Astrocyte (in vitro differentiated cells and primary cell): ENCODE measurements around the gene MTX1. TPM values are rescaled to one million over a fixed set of nuclear protein-coding genes. Genes with fewer than 3 reads are reported as not detected.
A peak's percentile ranks its signal among the peaks of the same experiment; 100 is the strongest.

Experiments
- DNase-seq: peaks from one replicate; pipeline ENCODE4 v3.0.0-alpha.2; 2010; ENCODE audit warnings: low read depth
- FAIRE-seq: peaks from 2 replicates; lab custom pipeline; 2011; peaks lifted over from hg19 to GRCh38; lab: Jason Lieb, UNC
- H2AFZ ChIP-seq: 2 replicates; pipeline ENCODE4 v1.6.0; 2012; ENCODE audit warnings: low read depth, low read length, inconsistent platforms
- H3K27ac ChIP-seq: 2 replicates; pipeline ENCODE4 v1.5.1; 2011; ENCODE audit warnings: low read depth, low read length, inconsistent platforms
- H3K27me3 ChIP-seq: 2 replicates; pipeline ENCODE4 v1.6.0; 2011; ENCODE audit warnings: low read length, inconsistent platforms; ENCODE audit not compliant: insufficient read depth
- H3K36me3 ChIP-seq: 2 replicates; pipeline ENCODE4 v1.5.1; 2011; ENCODE audit warnings: low read length, inconsistent platforms; ENCODE audit not compliant: insufficient read depth
- H3K4me1 ChIP-seq: 2 replicates; pipeline ENCODE4 v1.5.1; 2011; ENCODE audit warnings: low read length, inconsistent platforms; ENCODE audit not compliant: insufficient read depth
- H3K4me2 ChIP-seq: 2 replicates; pipeline ENCODE4 v1.6.0; 2012; ENCODE audit warnings: low read length, inconsistent platforms
- H3K4me3 ChIP-seq: 2 replicates; pipeline ENCODE4 v1.5.1; 2011; ENCODE audit warnings: low read depth, mild to moderate bottlenecking, low read length, inconsistent platforms; ENCODE audit not compliant: insufficient read depth
- H3K79me2 ChIP-seq: 2 replicates; pipeline ENCODE4 v1.6.0; 2012; ENCODE audit warnings: mild to moderate bottlenecking, low read length, inconsistent platforms; ENCODE audit not compliant: insufficient read depth
- H3K9ac ChIP-seq: 2 replicates; pipeline ENCODE4 v1.6.0; 2012; ENCODE audit warnings: mild to moderate bottlenecking, low read length, inconsistent platforms
- H3K9me3 ChIP-seq: 2 replicates; pipeline ENCODE4 v1.5.1; 2012; ENCODE audit warnings: low read depth, mild to moderate bottlenecking, low read length, inconsistent platforms; ENCODE audit not compliant: insufficient read depth
- H4K20me1 ChIP-seq: 2 replicates; pipeline ENCODE4 v1.6.0; 2012; ENCODE audit warnings: low read length, inconsistent platforms; ENCODE audit not compliant: insufficient read depth
- H3K27ac Mint-ChIP-seq: one replicate; pipeline ENCODE4 v1.8.0; 2021; ENCODE audit warnings: mild to moderate bottlenecking, mixed read lengths; ENCODE audit not compliant: unreplicated experiment
- H3K27me3 Mint-ChIP-seq: one replicate; pipeline ENCODE4 v1.8.0; 2021; ENCODE audit warnings: low read depth, mixed read lengths; ENCODE audit not compliant: unreplicated experiment
- H3K36me3 Mint-ChIP-seq: one replicate; pipeline ENCODE4 v1.8.0; 2021; ENCODE audit warnings: low read depth, mixed read lengths; ENCODE audit not compliant: unreplicated experiment
- H3K4me1 Mint-ChIP-seq: one replicate; pipeline ENCODE4 v1.8.0; 2021; ENCODE audit warnings: low read depth, mixed read lengths; ENCODE audit not compliant: unreplicated experiment
- H3K4me3 Mint-ChIP-seq: one replicate; pipeline ENCODE4 v1.8.0; 2021; ENCODE audit warnings: mild to moderate bottlenecking, moderate library complexity, mixed read lengths; ENCODE audit not compliant: unreplicated experiment
- H3K9me3 Mint-ChIP-seq: one replicate; pipeline ENCODE4 v1.8.0; 2021; ENCODE audit warnings: mild to moderate bottlenecking, mixed read lengths; ENCODE audit not compliant: unreplicated experiment
- CTCF ChIP-seq: IDR thresholded peaks from 2 replicates; pipeline ENCODE4 v1.5.1; 2011; ENCODE audit warnings: low read depth, mild to moderate bottlenecking, inconsistent platforms, low read length, moderate library complexity; ENCODE audit not compliant: insufficient read depth
- EZH2 ChIP-seq: IDR thresholded peaks from 2 replicates; pipeline ENCODE4 v1.6.1; 2012; ENCODE audit warnings: mild to moderate bottlenecking, low read length, inconsistent platforms; ENCODE audit not compliant: insufficient read depth
- total RNA-seq: library from RNA; stranded (reverse); gene quantifications from 2 replicates; pipeline ENCODE4 v1.2.1, GENCODE V29; 2021

Gene MTX1
- total RNA-seq, 1 donor from 2014 or later, result 41.8 TPM

DNA sequence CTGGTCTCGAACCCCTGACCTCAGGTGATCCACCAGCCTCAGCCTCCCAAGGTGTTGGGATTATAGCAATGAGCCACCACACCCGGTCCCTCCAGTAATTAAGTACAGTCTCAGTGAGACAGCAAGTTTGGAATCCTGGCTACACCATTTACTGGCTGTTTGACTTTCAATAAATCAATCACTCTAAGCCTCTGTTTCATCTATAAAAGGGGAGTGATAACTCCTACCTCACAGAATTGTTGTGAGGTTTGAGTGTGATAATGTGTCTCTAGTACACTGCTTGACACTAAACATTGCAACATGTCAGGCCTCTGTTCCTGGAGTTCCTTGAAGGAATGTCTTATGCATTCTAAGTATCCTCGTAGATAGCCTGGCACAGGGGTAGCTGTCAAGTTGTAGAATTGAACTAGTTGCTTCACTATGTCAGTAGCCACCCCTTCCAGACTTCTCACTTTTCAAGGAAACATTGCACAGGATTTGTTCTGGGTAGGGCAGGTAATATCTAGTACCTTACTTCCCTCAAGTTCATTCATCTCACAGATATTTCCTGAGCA lies 34.4 kb downstream of the MTX1 start:
- no peaks in the 10 kb centered on the region for H3K9me3 Mint-ChIP-seq
- H3K79me2 ChIP-seq, result peaks cover 7% of the 10 kb centered on the region

DNA sequence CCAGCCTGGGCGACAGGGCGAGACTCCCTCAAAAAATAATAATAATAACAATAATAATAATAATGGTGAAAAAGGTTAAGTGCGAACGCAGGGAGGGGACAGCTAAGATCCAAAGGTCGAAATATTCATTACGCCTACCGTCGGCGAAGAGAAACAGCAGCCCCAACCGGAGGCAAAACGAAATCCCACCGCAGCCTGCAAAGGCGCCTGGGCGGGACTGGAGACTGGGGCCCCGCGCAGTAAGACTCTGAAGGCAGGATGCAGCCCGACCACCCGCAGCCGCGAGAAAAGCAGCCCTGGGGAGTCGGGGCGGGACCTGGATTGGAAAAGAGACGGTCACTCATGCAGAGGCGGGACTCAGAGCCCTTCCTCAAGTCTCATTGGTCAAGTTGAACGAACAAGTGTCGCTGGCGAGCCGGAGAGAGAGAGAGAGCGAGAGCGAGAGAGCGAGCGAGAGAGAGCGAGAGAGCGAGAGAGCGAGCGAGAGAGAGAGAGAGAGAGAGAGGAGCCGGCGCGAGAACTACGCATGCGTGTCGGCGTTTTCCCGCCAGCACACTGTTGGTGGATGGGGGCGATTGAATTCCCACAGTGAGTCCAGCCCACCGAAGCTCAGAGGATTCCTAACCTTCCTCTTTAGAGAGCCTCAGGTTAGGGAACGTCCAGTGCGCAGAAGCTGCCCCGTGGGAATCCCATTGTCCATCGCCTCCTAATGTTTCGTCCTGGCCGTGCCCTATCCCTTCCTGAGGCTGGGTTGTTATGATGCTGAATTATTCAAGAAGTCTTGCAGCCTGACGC lies 36.1 kb downstream of the MTX1 start:
- H3K4me2 ChIP-seq, result peak overlapping the region; percentile 93
- peak overlapping the region; percentile 71 for H3K4me3 ChIP-seq
- no peak for FAIRE-seq
- DNase-seq, result peak; percentile 99
- peaks cover 9% of the 10 kb centered on the region for H3K4me1 ChIP-seq
- H2AFZ ChIP-seq, result peak overlapping the region; percentile 98
- peaks cover 11% of the 10 kb centered on the region for H3K4me1 Mint-ChIP-seq
- peak overlapping the region; percentile 85 for H3K9ac ChIP-seq
- peak overlapping the region; percentile 93 for H3K27ac ChIP-seq
- no peaks in the 10 kb centered on the region for H3K27me3 ChIP-seq
- H3K27ac Mint-ChIP-seq, result peak overlapping the region; percentile 67
- TF ChIP-seq CTCF, result no peak
- TF ChIP-seq EZH2, result no peak
- no peaks in the 10 kb centered on the region for H3K27me3 Mint-ChIP-seq
- H3K9me3 ChIP-seq, result no peaks in the 10 kb centered on the region
- peak overlapping the region; percentile 84 for H3K4me3 Mint-ChIP-seq
- H3K36me3 Mint-ChIP-seq, result peaks cover 10% of the 10 kb centered on the region
- H3K9me3 Mint-ChIP-seq, result no peaks in the 10 kb centered on the region
- H4K20me1 ChIP-seq, result no peaks in the 10 kb centered on the region
- peaks cover 7% of the 10 kb centered on the region for H3K79me2 ChIP-seq
- H3K36me3 ChIP-seq, result no peaks in the 10 kb centered on the region

More for the DNA sequence above, 34.4 kb downstream of the MTX1 start:
- H3K36me3 ChIP-seq, result peaks cover 2% of the 10 kb centered on the region
- H3K4me3 Mint-ChIP-seq, result peak overlapping the region; percentile 84
- peak overlapping the region; percentile 85 for H3K9ac ChIP-seq
- peak overlapping the region; percentile 93 for H3K4me2 ChIP-seq
- no peaks in the 10 kb centered on the region for H3K27me3 Mint-ChIP-seq
- no peaks in the 10 kb centered on the region for H4K20me1 ChIP-seq
- FAIRE-seq (no peak), DNase-seq (no peak)
- H3K9me3 ChIP-seq, result no peaks in the 10 kb centered on the region
- H3K4me1 ChIP-seq, result peaks cover 9% of the 10 kb centered on the region
- H3K27ac ChIP-seq, result no peak overlapping the region
- TF ChIP-seq CTCF (no peak), EZH2 (no peak)
- peak overlapping the region; percentile 71 for H3K4me3 ChIP-seq
- H2AFZ ChIP-seq, result no peak overlapping the region
- H3K27me3 ChIP-seq, result no peaks in the 10 kb centered on the region
- peaks cover 11% of the 10 kb centered on the region for H3K4me1 Mint-ChIP-seq
- H3K36me3 Mint-ChIP-seq, result peaks cover 13% of the 10 kb centered on the region
- no peak overlapping the region for H3K27ac Mint-ChIP-seq
